C4-2B (cell line): ENCODE data around the gene GNAZ.

Experiments
- CTCF ChIP-seq: fragments of 450-650 bp; conservative IDR thresholded peaks from 2 replicates; pipeline ENCODE4 v1.5.1; 2017; ENCODE audit warnings: mild to moderate bottlenecking
- ZFX ChIP-seq: fragments of 450-650 bp; IDR thresholded peaks from 2 replicates; pipeline ENCODE4 v1.6.1; 2017

DNA sequence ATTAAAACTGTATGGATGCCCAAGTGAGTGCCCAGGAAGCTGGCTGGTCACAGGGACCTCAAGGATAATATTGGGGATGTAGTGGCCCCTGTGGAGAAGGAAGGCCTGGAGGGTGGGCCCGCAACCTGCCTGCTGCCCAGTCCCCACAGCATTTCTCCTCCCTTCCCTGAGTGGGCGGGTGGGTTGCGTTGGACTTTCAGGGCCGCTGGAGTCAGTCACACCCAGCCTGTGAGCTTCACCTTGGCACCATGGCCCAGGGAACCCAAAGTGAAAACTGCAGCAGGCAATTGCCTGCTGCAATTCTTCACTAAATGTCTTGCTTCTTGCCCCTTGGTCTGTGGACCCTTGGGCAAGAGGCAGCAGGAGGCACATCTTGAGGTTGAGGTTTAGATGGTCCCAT is 4.7 kb downstream of the GNAZ start:
- no peak for TF ChIP-seq CTCF
- no peak for TF ChIP-seq ZFX
